ENCODE data around the gene TENM4. TPM values are rescaled to one million over a fixed set of nuclear protein-coding genes. Genes with fewer than 3 reads are reported as not detected.
"Not testable (repeated sequence)": the region's sequence is repeated elsewhere in the genome, so short reads cannot be mapped to it uniquely, and the experiment has no call there.

The TENM4 gene
- total RNA-seq, 1 donor from 2014 or later = 7.3 TPM

DNA sequence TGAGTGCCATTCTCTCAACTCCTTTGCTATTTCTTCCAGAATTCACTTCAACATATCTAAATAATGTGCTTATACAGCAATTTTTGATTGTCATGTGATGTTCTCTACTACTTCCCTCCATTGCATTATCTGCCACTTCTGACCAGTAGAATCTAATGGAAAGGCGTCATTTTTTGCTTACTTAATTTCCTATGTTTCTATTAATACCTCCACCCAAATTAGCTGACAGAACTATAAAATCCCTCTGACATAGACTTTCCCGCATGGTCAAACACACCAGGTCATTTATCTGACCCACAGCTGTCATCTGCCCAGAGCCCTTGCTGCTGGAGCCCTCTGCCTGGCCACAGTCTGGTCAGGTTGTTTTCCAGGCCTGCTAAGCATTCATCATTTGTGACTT, 607.6 kb downstream of the TENM4 start:
- DNase-seq (ENCODE audit: extremely low read depth, low read depth, low spot score) = no peak

DNA sequence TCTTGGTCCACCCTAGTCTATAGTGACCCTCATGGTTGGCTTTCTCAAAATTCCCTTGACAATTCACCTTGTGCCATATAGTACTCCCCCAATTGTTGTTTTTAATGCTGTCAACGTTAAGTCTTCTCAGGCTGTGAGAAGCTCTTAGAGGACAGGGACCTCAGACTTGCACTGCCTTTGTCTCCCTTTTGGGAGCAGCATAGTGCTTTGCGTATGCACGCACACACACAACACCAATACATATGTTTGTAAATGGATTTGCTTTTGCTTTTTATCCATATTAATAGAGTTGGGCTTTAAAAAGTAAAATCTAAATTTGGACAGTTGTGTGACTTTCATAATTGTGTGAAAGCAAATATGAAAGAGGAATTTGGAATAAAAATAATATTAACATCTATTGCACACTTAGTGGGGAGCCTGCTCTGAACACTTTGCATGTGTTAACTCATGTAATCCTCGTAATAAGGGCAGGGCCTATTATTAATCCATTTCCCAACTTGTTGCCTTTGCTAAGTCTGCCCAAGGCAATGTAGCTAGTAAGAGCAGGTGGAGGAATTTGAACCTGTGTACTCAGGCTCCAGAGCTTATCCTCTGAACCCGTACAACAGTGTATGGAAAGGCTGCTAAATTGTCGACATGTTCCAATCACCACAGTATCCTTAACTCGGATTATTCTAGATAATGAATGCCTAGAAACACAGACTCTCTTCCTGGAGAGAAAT, 608.4 kb downstream of the TENM4 start:
- DNase-seq (ENCODE audit: extremely low read depth, low read depth, low spot score) = no peak

GRCh38 chr11:78831571-78831970, 609.3 kb downstream of the TENM4 start:
- DNase-seq (ENCODE audit: extremely low read depth, low read depth, low spot score) = no peak

DNA sequence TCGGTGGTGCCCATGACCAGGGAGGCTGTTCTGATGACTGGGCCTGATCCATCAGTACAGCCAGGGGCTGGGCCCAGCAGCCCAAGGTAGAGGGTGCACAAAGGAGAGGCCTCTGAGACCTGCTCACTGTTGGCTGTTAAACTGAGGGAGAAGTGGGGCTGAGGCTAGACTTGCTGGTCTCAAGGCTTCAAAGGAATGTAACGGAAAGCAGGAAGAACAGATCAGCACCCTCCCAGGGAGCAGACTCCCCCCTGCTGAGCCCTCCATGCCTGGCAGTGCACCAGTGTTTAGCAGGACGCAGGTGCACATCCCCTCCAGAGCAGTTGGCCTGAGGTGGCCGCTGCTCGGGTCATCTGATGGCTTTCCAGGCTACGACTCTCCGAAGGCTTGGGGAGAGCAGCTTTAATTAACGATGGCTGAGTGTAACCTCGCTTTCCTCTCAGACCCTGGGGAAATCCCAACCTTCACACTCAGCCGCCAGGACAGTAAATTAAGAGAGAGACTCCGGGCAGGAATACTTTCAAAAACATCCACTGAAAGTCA, 610.5 kb downstream of the TENM4 start:
- DNase-seq (ENCODE audit: extremely low read depth, low read depth, low spot score) = no peak

GRCh38 chr11:78829146-78829545, 611.7 kb downstream of the TENM4 start:
- no peak for DNase-seq (ENCODE audit: extremely low read depth, low read depth, low spot score)

GRCh38 chr11:78828676-78829075, 612.2 kb downstream of the TENM4 start:
- DNase-seq (ENCODE audit: extremely low read depth, low read depth, low spot score) = no peak

GRCh38 chr11:78827291-78827690, 613.5 kb downstream of the TENM4 start:
- not testable (repeated sequence) for DNase-seq (ENCODE audit: extremely low read depth, low read depth, low spot score)

DNA sequence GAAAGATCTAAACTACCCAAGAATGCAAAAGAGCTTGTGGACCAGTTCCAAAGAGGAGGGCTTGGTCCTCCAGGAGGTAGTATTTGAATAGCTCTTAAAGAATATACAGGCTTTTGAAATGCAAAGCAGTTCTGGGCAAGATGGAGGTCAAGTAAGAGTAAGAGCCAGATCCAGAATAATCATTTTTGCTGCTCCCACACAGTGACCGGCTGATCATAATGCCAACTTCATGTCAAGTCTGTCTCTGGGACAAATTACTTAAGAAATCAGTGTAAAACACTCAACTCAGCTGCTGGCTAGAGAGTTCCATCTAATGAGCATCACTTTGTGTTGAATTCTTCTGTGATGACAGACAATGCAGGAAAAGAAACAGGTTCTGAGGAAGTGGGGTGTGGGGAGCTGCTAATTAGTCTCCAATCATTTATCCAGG, 615.2 kb downstream of the TENM4 start:
- no peak for DNase-seq (ENCODE audit: extremely low read depth, low read depth, low spot score)

GRCh38 chr11:78823588-78823987, 617.2 kb downstream of the TENM4 start:
- no peak for DNase-seq (ENCODE audit: extremely low read depth, low read depth, low spot score)

GRCh38 chr11:78822931-78823423, 617.9 kb downstream of the TENM4 start:
- no peak for DNase-seq (ENCODE audit: extremely low read depth, low read depth, low spot score)

DNA sequence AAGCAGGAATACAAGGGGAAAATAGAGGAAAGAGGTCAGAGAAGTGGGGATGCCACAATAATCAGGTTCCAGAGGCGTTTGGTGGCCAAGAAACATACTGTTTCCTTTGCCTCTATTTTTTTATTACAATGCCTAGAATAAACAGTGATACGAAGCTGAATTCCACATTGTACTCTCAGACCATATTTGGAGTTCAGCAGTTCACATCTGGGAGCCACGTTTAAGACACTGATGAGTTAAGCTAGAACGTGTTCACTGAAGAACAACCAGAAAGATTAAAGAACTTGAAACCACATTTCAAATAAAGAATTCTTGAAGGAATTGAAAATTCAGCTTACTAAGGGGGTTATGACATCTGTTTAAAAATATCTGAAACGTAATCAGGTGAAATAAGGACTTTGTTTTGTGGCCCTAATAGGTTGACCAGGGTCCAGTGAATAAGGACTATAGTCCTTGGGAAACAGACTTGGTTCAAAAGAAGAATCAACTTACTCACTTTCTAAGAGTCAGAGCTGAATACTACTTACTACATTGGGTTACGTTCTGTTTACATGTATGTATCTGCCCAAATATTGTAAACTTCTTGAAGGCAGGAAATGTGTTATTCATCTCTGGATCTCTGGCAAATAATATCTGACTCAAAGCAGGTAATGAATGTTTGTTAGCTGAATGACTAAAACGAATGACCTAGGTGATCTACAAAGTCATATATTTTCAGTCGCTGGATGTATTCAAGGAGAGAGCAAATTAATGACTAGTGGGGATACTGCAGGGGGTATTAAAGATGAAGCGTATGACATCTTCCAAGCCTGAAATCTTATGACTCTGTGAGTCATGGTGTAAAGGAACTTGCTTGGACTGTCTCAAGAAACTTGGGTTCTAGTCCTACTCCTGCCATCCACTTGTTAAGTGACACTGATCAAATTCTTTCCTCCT, 619.2 kb downstream of the TENM4 start:
- no peak for DNase-seq (ENCODE audit: extremely low read depth, low read depth, low spot score)

DNA sequence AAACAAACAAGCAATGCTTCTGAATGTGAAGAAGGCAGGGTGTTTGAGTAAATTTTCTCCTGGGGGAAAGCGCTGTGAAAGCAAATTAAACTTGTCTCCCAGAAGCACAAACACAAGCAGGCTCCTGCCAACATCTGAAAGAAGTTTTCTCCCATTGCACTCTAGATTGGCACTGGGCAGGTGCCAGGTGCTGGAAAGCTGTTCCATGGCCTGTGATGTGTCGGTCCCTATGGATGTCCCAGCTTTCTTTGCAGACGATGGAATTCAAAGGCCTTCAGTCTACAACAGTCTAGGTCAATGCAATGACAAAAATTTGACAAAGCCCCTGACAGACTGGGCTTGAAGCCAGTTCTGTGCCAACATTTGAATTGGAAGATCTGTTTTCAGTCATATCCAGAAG, 620.1 kb downstream of the TENM4 start:
- DNase-seq (ENCODE audit: extremely low read depth, low read depth, low spot score) = no peak

GRCh38 chr11:78818201-78818600, 622.6 kb downstream of the TENM4 start:
- no peak for DNase-seq (ENCODE audit: extremely low read depth, low read depth, low spot score)

GRCh38 chr11:78815831-78816230, 625.0 kb downstream of the TENM4 start:
- no peak for DNase-seq (ENCODE audit: extremely low read depth, low read depth, low spot score)

GRCh38 chr11:78812513-78813293, 628.1 kb downstream of the TENM4 start:
- no peak for DNase-seq (ENCODE audit: extremely low read depth, low read depth, low spot score)

DNA sequence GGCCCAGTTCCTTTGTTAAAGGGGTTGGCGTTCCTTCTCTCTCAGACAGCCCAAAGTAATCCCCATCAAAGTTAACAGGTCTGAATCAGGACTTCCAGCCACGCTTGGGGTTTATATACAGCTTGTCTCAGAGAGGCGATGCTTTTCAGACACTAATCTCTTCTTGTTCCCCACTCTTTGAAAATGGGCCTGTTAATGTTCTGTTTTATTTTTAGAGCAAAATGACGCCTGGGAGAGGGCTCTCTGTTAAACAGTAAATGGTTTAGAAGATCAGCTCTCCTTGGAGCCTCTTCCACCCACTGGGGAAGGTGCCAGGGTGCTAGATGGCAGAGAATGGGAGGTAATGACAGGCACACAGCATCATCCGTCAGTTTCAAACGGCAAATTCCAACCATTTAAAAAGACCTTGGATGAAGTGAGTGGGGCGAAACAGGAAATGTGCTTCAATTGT, 630.2 kb downstream of the TENM4 start:
- DNase-seq (ENCODE audit: extremely low read depth, low read depth, low spot score) = no peak

- DNase-seq (ENCODE audit: extremely low read depth, low read depth, low spot score) = no peak
Observed at GRCh38 chr11:78809931-78810541, 630.8 kb downstream of the TENM4 start.

- no peak for DNase-seq (ENCODE audit: extremely low read depth, low read depth, low spot score)
Observed at GRCh38 chr11:78808923-78809322, 631.9 kb downstream of the TENM4 start.

- DNase-seq (ENCODE audit: extremely low read depth, low read depth, low spot score) = no peak
Observed at GRCh38 chr11:78807351-78807750, 633.5 kb downstream of the TENM4 start.

Data from glomerular endothelial cell (primary cell).